ENCODE measurements around the gene GFRA4.

GFRA4 gene

DNA sequence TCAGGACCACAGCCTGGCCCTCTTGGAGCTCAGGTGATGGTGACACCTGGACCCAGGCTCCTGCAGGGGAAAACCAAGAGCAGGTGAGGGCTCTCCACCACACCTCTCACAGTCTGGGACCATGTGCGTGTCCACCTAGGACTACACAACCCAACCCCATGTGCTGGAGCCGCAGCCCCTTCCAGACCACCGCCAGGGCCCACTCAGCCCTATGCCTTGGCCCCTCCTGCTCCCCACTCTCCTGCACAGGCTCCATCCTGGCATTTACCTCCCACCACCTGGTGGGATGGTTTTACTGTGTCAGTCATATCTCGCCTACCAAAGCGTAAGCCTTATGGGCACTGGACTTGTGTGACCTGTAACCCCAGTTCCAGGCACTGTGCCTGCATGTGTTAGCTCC lies 31.7 kb upstream of the GFRA4 start:
- FAIRE-seq (no peak), DNase-seq (ENCODE audit: low spot score) (no peak)

DNA sequence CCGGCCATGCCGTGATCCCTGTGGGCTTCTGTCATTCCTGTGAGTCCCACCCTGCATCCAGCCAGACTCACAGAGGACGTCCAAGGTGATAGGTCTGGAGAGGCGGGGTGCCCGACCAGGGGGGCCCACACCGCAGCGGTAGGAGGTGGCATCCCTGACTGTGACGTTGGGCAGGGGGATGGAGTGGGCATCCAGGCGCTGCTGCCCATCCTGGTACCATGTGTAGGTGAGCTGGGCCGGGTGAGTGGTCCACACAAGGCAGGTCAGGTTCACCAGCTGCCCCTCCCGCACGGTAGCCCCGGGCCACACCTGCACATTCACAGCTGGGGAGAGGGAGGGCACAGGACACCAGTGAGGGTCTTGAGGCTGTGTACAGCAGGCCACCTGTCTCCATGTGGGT lies 30.2 kb upstream of the GFRA4 start:
- DNase-seq (ENCODE audit: low spot score) (no peak), FAIRE-seq (no peak)

DNA sequence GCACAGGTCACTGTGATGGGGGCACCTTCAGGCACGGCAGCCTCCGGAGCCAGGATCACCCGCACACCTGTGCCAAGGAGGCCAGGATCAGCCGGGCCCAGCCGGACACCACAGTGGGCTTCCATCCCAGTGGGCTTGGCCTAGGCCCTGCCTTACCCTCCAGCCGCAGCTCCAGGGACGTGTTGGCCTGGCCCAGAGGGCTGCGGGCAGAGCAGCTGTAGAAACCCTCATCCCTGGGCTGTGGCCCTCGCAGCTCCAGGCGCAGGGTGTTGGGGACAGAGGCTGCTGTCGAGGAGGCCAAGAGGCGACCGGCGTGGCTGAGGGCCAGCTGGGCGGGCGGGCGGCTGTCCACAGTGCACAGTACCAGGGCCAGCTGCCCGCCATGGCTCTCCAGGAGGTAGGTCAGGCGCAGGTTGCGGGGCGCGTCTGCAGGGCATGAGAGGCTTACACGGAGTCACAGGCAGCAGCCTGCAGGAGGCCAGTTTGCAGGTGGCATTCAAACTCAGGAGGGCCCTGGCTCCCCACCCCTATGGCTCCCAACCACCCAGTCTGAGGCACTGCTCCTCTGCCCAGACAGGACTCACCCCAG lies 29.6 kb upstream of the GFRA4 start:
- no peak for DNase-seq (ENCODE audit: low spot score)
- FAIRE-seq: no peak

DNA sequence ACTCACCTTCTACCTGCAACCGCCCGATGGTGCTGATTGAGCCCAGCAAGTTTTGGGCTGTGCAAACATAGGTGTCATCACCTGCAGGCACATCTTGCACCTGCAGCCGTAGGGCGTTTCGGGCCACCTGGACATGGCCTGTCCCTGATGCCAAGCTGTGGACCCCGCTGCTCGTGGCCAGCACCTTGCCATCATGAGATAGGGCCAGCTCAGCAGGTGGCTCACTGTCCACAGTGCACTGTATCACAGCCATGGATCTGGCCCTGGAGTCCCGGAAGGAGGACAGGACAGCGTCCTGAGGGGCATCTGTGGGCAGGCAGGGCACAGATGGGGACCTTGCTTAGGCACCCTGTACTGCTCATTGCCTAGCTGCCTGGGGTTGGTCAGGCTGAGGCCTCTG lies 28.7 kb upstream of the GFRA4 start:
- DNase-seq (ENCODE audit: low spot score) (no peak), FAIRE-seq (no peak)

DNA sequence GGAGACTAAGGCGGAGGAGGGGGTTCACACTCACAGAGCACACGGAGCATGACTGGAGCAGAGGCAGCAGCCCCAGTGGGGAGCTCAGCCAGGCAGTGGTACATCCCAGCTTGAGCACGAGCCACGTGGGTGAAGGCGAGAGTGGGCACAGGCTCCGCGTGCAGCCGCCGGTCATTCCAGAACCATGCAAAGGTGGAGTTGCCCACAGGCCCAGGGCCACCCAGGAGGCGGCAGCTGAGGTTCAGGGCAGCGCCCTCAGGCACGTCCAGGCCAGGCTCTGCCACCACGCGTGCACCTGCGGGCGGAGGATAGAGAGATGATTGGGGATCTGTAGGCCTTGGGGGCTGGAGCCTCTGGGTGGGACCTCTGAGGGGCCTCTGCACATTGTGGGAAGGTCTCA lies 28.1 kb upstream of the GFRA4 start:
- no peak for FAIRE-seq
- DNase-seq (ENCODE audit: low spot score): no peak

DNA sequence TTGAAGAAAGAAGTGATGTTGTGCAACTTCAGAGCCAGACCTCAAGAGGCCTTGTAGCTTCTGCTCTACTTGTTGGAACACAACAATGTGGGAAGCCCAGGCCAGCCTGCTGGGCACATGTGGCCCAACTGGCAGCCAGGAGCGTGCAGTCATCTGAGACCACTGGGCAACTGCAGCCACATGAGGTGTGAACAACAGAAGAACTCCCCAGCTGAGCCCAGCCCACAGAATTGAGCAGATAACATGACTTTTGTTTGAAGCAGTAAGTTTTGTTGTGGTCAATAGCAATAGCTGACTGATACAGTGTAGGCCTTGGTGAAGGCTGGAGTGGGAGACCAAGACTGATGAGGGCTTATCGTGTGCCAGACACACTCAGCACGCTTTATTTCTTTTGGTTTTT lies 27.2 kb upstream of the GFRA4 start:
- no peak for FAIRE-seq
- DNase-seq (ENCODE audit: low spot score): no peak

DNA sequence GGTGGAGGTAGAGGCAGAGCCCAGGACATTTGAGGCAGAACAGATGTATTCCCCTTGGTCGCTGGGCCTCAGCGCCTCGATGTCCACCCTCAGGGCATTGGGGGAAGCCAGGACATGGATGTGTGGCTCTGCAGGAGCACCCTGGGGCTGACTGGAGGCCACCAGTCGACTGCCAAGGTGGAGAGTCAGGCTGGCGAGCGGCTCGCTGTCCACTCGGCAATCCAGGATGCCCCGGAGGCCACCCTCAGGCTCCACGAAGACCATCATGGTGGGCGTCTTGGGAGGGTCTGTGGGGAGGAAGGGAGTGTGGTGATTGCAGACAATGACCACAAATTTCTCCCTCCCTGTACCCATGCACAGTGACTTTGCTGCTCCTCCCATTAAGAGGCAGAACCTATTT lies 26.8 kb upstream of the GFRA4 start:
- FAIRE-seq (no peak), DNase-seq (ENCODE audit: low spot score) (no peak)

DNA sequence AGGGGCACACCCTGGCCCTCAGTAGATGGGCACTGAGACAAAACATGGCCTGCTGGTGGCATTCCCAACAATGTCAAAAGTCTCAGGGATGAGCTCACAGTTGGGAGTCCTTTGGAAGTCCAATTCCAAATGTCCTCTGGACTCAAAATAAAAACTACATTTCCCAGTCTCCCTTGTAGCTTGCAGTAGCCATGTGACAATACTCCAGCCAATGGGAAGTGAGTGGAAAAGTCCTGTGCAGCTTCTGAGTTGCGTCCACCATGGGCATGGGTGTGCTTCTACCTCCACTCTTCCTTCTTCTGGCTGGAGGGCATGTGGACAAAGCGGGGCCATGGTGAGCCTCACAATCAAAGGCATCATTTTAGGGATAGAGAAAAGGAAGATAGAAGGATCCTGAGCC lies 24.5 kb upstream of the GFRA4 start:
- DNase-seq (ENCODE audit: low spot score) (no peak), FAIRE-seq (no peak)

DNA sequence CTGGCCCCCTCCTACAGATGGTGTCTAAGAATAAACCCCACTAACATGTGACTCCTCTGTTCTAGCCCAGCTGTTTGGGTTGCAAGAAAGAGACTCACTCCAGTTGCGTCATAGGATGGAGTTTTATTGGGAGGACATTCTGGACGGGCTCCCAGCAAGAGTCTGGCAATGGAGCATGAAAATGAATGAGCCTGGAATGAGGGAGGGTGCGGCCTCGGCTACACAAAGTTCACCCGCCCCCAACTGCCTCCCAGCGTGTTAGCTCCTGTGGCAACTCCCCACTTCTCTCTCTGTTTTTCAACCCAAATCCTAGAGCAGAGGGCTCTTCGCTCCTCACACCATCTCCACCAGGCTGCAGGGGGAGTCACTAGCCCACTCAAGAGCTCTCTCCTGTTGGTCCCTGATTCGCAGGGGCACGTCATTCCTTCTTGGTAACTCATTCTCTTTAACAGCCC lies 23.7 kb upstream of the GFRA4 start:
- peak; percentile 5 for DNase-seq (ENCODE audit: low spot score)
- no peak for FAIRE-seq

DNA sequence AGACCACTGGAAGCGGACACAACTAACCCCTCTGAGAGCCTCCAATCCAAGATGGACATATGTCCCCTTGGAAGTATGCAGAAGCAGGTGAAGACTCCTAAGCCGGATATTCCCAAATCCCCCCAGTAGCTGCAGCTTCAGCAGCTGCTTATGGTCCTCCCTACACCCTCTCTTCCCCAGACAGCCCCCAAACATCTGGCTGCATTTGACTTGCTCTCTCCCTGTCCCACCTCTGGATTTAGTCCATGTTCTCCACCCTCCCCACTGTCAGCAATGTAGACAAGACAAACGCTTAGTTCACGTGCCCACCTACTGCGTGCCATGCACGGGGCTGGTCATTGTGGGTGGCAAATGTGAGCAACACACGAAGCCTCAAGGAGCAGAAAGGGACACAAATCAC lies 23.2 kb upstream of the GFRA4 start:
- FAIRE-seq: no peak
- no peak for DNase-seq (ENCODE audit: low spot score)

DNA sequence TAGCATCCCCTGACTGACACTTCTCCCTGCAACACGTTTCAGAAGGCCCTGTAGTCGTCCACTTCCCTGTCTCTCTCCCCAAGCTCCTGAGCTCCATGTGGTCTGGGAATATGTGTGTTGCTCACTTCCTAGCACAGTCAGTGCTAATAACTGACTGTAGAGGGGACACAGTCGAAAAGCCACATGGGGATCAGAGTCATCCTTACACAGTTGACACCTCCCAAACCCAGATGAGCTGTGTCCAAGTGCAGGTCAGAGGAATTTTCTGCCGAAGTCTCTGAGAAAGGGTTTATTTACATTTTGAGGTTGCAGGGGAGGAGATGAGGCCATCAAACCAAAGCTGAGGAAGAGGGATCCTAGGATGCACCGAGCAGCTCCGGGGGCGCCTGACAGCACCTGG lies 22.1 kb upstream of the GFRA4 start:
- FAIRE-seq: no peak

DNA sequence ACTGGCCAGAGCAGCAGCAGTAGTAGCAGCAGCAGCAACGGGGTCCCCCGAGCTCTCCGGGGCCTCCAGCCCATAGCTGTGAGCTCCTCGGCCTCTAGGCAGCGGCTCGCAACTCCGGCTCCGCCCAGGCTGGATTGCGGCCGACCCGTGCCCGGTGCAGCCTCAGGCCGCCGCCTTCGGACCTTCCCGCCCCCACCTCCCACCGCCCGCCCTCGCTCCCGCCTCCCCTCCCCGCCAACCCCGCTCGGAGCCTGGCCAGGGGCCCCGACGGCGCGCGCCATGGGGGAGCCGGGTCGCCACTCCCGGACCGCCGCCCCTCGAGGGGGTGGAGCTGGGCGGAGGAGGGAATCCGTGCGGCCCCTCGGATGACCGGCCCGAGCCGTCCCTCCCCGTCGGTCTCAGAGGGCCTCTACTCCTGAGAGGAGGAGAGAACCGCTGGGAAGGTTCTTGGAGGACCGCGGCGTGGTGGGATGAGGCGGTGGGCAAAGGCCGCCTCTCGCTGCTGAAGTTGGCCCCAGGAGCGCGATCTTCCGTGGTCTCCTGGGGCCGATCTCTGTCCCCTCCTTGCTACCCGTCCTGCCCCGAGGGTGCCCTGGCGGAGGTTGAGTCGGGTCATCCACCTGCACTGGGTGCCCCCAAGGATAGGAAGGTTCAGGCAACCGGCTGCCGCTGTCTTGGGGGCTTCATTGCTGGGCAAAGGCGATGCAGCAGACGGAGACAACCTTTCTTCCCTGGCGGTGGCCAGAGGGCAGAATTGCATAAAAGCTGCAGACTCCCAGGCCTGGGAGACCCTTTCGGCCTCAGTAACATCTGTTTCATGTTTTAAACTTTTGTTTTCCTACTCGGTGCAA lies 19.0 kb upstream of the GFRA4 start, which contains the start of gene ADAM33:
Gene ADAM33, minus strand, starts transcription at position 80 of the 851 bp plus-strand sequence. Its CDS starts 6 bp downstream, at position 74.
- FAIRE-seq (no peak), DNase-seq (ENCODE audit: low spot score) (no peak)

More for the DNA sequence above, 22.1 kb upstream of the GFRA4 start:
- DNase-seq (ENCODE audit: low spot score): no peak

DNA sequence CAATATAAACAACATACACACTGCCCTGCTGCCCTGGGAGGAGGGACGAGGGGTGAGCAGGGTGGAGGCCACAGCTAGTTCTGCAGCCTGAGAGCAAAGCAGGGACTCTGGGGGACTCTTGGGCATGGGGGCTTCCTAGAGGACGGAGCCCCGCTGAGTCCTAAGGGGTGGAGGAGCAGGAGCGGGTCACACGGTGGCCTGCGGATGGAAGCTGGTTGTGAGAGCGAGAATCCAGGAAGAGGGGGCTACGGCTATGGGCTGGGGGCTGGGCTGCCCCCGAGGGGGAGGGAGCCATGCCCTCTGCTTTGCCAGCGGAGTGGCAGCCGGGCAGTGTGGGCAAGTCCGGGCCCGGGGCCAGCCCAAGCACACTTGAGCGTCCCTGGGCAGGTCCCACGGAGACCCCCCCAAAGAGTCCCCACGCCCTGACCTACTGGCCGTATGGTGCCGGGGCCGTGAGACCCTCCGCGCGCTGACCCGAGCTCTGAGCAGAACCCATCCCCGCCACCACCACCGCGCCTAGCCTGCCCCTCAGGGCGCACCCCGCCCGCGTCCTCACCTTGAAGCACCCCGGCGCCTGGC lies 18.2 kb upstream of the GFRA4 start:
- DNase-seq (ENCODE audit: low spot score) (no peak), FAIRE-seq (no peak)

DNA sequence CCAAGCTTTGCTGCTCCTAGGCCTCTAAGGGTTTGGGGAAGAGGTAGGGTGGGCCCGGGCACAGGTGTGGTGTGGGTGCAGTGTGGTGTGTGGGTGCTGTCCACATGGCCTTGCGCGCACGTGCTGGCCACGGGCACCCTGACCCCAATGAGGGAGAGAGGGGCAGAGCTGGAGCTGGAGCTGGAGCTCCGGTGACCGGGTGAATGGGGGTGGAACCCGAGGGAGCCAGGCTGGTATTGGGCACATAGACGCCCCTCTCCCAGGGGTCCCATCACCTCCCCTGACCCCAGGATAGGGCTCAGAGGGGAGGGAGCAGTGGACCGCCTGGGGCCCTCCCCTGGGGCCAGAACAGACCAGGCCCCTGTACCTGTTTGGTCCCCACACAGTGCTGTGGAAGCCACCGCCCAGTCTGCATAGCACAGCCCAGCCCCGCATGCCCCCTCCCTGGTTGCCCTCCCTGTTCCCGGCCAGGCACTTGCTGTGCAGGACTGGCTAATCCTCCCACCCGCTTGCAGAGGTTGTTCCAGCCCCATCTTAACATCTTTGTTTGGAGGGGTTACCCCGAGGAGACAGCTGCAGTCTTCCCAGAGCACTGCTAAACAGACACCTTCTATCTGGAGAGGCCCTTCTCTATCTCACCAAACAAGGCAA lies 17.6 kb upstream of the GFRA4 start:
- DNase-seq (ENCODE audit: low spot score) (no peak), FAIRE-seq (no peak)

DNA sequence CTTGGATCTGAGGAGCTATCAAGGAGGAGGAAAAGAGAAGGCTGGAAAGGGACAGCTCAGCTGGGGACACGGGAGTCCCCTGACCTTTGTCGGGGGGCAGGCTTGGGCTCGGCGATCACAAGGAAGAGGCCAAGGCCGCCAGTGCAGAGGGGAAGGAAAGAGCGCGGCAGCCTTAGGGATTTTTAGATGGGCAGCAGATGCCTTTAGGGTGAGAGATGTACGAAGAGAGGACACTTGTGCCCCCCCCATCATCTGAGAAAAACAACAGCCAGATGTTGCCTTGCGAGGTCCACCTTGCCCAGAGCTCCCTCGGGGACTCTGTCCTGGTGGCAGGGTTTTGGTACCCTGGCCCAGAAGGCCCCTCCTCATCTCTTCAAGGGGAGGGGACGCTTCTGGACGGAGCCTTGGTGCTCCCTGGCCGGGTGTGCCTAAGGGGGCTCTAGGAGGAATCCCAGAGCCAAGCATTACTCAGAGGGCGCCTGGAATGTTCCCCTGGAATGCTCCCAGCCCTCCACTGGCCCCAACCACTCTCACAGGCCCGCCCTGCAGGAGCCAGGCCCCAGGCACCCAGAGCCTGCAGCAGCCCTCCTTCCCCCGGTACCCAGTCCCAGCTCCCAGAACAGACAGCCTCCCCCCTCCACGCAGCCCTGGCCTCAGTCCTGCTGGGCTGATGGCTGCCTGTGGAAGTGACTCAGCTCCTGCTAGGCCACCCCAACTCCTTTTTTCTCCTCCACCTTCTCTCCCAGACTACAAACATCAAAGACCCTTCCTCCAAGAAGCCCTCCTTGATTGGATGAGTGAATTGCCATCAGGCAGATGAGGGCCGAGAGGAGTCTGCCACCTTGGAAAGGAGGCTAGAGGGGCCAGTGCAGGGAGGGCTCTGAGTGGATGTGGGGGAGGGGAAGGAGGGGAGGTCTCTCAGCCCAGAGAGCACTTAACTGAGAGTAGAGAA lies 16.8 kb upstream of the GFRA4 start:
- DNase-seq (ENCODE audit: low spot score): no peak
- no peak for FAIRE-seq

DNA sequence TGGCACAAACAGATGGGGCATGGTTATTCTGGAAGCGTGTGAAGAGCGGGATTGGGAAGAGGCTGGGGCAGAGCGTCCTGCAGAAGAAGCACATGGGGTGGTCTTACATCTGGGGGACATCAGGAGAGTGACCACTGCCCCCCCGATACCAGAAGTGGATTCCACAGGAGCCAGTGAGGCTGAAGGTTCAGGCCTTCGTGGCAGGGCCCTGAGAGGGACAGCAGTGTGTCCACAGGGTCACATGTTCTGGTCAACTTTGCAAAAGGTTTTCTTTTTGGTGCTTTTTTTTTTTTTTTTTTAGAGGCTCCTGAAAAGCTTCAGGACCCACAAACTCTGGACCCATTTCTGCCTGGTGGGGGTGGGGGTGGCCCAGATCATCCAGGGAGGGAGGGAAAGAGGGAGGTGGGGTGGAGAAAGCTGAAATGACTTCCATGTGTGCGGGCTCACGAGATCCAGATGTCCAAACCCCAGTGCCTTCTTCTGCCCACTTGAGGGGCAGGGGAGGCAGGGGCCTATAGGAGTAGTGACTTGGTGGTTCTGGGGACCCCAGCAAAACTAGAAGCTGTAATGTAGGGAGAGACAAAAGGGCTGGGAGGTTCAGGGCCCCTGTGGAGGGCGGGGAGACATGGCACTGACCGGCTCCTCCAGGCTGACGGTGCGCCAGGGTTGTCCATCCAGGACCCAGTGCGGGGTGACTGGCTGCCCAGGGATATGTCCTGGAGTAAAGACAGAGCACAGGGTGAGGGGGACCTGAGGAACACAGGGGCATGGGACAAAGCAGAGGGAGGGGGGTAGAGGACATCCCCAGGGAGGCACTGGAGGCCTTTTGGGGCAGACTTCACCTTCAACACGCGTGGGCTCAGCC lies 15.9 kb upstream of the GFRA4 start:
- DNase-seq (ENCODE audit: low spot score): no peak
- no peak for FAIRE-seq

DNA sequence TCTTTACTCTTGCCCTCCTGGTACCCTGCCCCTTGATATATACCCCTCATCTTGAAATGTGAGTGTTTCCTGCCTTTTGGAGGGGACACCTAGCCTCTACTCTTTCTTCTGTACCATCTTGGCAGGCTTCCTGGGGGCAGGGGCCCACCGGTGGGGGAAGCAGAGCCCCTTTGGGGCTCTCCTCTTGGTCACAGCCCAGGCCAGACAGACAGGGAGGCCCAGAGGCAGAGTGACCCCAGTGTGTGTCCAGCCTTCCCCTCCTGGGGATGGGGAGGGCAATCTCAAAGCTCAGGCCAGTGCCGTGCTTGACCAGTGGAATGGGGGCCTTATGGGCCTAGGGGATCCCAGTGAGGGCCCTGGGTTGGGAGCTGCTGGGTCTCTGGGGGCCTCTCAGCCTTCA lies 15.0 kb upstream of the GFRA4 start:
- FAIRE-seq (no peak), DNase-seq (ENCODE audit: low spot score) (no peak)

DNA sequence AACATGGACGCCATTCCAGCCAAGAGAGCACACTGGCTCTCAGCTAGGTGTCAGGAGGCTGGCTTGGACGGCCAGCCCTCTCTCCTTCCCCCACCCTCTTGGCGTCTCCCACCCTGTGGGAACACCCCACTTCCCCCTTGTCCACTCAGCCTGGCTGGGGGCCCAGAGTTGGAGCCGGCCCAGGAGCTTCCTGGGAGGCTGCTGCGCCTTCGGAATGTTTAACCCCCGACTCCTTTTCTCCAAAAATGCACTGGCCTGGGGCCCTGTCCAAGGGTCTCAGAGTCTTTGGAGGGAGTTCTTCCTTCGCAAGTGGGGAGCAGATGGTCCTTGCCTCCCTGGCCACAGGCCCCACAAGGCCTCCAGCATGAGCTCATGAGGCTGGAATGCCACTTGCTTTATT lies 14.5 kb upstream of the GFRA4 start:
- DNase-seq (ENCODE audit: low spot score): no peak
- FAIRE-seq: no peak

DNA sequence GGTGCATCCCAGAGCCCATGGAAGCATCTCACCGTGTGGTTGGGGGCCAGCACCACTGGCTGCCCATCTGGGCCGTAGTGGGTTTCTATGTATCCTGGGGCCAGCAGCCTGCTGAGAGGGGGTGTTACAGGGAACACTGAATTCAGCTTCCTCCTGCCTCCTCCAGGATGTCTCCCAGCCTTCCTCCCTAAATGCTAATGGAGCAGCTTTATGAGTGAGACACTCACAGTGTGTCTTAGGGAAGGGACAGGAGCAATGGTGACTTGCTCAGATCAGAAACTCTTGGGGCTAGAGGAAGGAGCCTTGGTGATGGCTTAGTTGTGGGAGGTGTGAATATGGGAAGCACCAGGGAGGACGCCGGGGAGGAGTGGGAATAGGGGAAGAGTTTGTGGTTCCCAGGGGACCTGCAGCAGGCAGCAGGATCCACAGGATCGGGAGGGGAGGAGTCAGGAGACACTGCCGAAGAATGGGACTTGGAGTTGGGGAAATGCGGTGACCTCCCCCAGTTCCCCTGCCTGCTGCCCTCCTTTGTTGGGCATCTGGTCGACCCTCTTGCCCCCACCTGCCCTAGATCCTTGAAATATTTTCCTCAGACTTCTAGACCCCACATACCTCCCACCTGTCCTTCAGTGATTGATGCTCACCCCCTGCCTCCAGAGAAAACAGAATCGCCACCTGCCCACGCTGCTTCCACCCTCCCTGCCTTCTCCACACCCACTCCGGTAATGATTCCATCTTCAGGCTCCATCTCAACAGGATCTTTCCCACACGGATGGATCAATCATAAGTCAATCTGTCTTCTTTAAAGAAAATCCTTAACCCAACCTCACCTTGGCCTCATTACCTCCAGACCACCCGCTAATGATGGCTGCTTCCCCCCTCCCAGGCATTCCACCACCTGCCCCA lies 12.0 kb upstream of the GFRA4 start:
- DNase-seq (ENCODE audit: low spot score) (no peak), FAIRE-seq (no peak)
